ENCODE results near the gene SHC4. TPM values are rescaled to one million over a fixed set of nuclear protein-coding genes. Genes with fewer than 3 reads are reported as not detected.
A peak's percentile ranks its signal among the peaks of the same experiment; 100 is the strongest.

SHC4 gene
- polyA plus RNA-seq, 3 donors, result 1.8 to 3.1 (median 3.0) TPM

- DNase-seq (ENCODE audit: low read depth in 3 of 3, low spot score in 2 of 3), result no peak
These were observed 4.3 kb upstream of the SHC4 start for GRCh38 chr15:48968066-48968465.

- DNase-seq (ENCODE audit: low read depth in 3 of 3, low spot score in 2 of 3), result no peak
These were observed 3.6 kb upstream of the SHC4 start for GRCh38 chr15:48967336-48967735.

GRCh38 chr15:48966595-48967301 is 3.0 kb upstream of the SHC4 start:
- DNase-seq (ENCODE audit: low read depth in 3 of 3, low spot score in 2 of 3), result no peak

- no peak for DNase-seq (ENCODE audit: low read depth in 3 of 3, low spot score in 2 of 3)
These were observed 2.3 kb upstream of the SHC4 start for GRCh38 chr15:48965972-48966371.

GRCh38 chr15:48964898-48965297 is 1.2 kb upstream of the SHC4 start:
- no peak for DNase-seq (ENCODE audit: low read depth in 3 of 3, low spot score in 2 of 3)

- DNase-seq (ENCODE audit: low read depth in 3 of 3, low spot score in 2 of 3), result peak in 2 of 3 donors; percentile 40 to 45
These were observed 826 bp downstream of the SHC4 start for GRCh38 chr15:48962662-48963523.

GRCh38 chr15:48955967-48956366 is 7.8 kb downstream of the SHC4 start:
- DNase-seq (ENCODE audit: low read depth in 3 of 3, low spot score in 2 of 3), result no peak

- no peak for DNase-seq (ENCODE audit: low read depth in 3 of 3, low spot score in 2 of 3)
These were observed 8.3 kb downstream of the SHC4 start for GRCh38 chr15:48955370-48955769.

- no peak for DNase-seq (ENCODE audit: low read depth in 3 of 3, low spot score in 2 of 3)
These were observed 9.2 kb downstream of the SHC4 start for GRCh38 chr15:48954538-48954937.

- no peak for DNase-seq (ENCODE audit: low read depth in 3 of 3, low spot score in 2 of 3)
These were observed 16.9 kb downstream of the SHC4 start for GRCh38 chr15:48946840-48947187.

- no peak for DNase-seq (ENCODE audit: low read depth in 3 of 3, low spot score in 2 of 3)
These were observed 17.5 kb downstream of the SHC4 start for GRCh38 chr15:48946074-48946839.

- no peak for DNase-seq (ENCODE audit: low read depth in 3 of 3, low spot score in 2 of 3)
These were observed 18.3 kb downstream of the SHC4 start for GRCh38 chr15:48945386-48945785.

GRCh38 chr15:48941904-48942303 is 21.8 kb downstream of the SHC4 start:
- DNase-seq (ENCODE audit: low read depth in 3 of 3, low spot score in 2 of 3), result no peak

GRCh38 chr15:48940508-48940907 is 23.2 kb downstream of the SHC4 start:
- no peak for DNase-seq (ENCODE audit: low read depth in 3 of 3, low spot score in 2 of 3)

- no peak for DNase-seq (ENCODE audit: low read depth in 3 of 3, low spot score in 2 of 3)
These were observed 24.1 kb downstream of the SHC4 start for GRCh38 chr15:48939648-48940047.

GRCh38 chr15:48937886-48938285 is 25.8 kb downstream of the SHC4 start:
- no peak for DNase-seq (ENCODE audit: low read depth in 3 of 3, low spot score in 2 of 3)

- no peak for DNase-seq (ENCODE audit: low read depth in 3 of 3, low spot score in 2 of 3)
These were observed 27.1 kb downstream of the SHC4 start for GRCh38 chr15:48936666-48937065.

- no peak for DNase-seq (ENCODE audit: low read depth in 3 of 3, low spot score in 2 of 3)
These were observed 28.5 kb downstream of the SHC4 start for GRCh38 chr15:48935236-48935635.

GRCh38 chr15:48930735-48931134 is 33.0 kb downstream of the SHC4 start:
- no peak for DNase-seq (ENCODE audit: low read depth in 3 of 3, low spot score in 2 of 3)

- no peak for DNase-seq (ENCODE audit: low read depth in 3 of 3, low spot score in 2 of 3)
These were observed 34.1 kb downstream of the SHC4 start for GRCh38 chr15:48929661-48930060.

GRCh38 chr15:48928877-48929538 is 34.7 kb downstream of the SHC4 start:
- no peak for DNase-seq (ENCODE audit: low read depth in 3 of 3, low spot score in 2 of 3)

Measured in right renal cortex interstitium (tissue), 3 donors.